Activated CD4-positive, alpha-beta T cell treated with anti-CD3 and anti-CD28 coated beads for 36 hours (primary cell): ENCODE results near the gene PYGB. TPM values are rescaled to one million over a fixed set of nuclear protein-coding genes. Genes with fewer than 3 reads are reported as not detected.

ENCODE experiments used
- ATAC-seq: fragments of 200-7000 bp; cut with Tn5 transposase; one replicate; pipeline ENCODE4 v1.10.0; 2021; ENCODE audit warnings: mild to moderate bottlenecking, moderate library complexity
- CTCF ChIA-PET: fragments of 350-600 bp; sonication (Branson Sonifier 250); formaldehyde crosslinking; loops from one replicate; lab custom pipeline; 2021; ENCODE audit warnings: antibody characterized with exemption; lab: Charles Lee
- POLR2A ChIA-PET: fragments of 350-600 bp; sonication (Branson Sonifier 250); formaldehyde crosslinking; loops from one replicate; lab custom pipeline; 2021; ENCODE audit warnings: antibody characterized with exemption, inconsistent platforms; lab: Charles Lee
- DNase-seq: peaks from one replicate; pipeline ENCODE4 v3.0.0-alpha.2; 2020
- H3K27ac Mint-ChIP-seq: one replicate; pipeline ENCODE4 v1.8.0; 2021; ENCODE audit warnings: mixed read lengths
- H3K27me3 Mint-ChIP-seq: one replicate; pipeline ENCODE4 v1.8.0; 2021; ENCODE audit warnings: mixed read lengths
- H3K36me3 Mint-ChIP-seq: one replicate; pipeline ENCODE4 v1.8.0; 2021; ENCODE audit warnings: low read depth, mixed read lengths
- H3K4me1 Mint-ChIP-seq: one replicate; pipeline ENCODE4 v1.8.0; 2021; ENCODE audit warnings: mixed read lengths
- H3K4me3 Mint-ChIP-seq: one replicate; pipeline ENCODE4 v1.8.0; 2021; ENCODE audit warnings: mild to moderate bottlenecking, moderate library complexity, mixed read lengths
- H3K9me3 Mint-ChIP-seq: one replicate; pipeline ENCODE4 v1.8.0; 2021; ENCODE audit warnings: low read depth, mixed read lengths
- intact Hi-C, 2 experiments: fragments of 100-400 bp; cut with DNase I in 1 of 2; cut with micrococcal nuclease in 1 of 2; formaldehyde crosslinking; loops; one replicate each; pipeline versions ENCODE4 v1.14.2 to v1.15.1; 2022 to 2024; cut with DNase I, micrococcal nuclease
- total RNA-seq, 2 experiments: library from RNA; stranded (reverse); gene quantifications; one replicate each; pipeline ENCODE4 v1.2.3, GENCODE V29; 2021

PYGB gene
- total RNA-seq, 2 experiments from 2014 or later, result 18.0 to 21.1 TPM

GRCh38 chr20:25273046-25273445 is 25.2 kb downstream of the PYGB start:
- Mint-ChIP-seq H3K4me3 (no peak overlapping the region), H3K27me3 (no peaks in the 10 kb centered on the region), H3K9me3 (no peaks in the 10 kb centered on the region), H3K36me3 (peaks cover 32% of the 10 kb centered on the region), H3K27ac (no peak overlapping the region), H3K4me1 (no peaks in the 10 kb centered on the region)
- ATAC-seq (no peak), DNase-seq (peak; percentile 3)
- ChIA-PET CTCF (interaction anchor here (0.5 to 1.1 kb wide), 3 partner anchors 9 to 94 kb away, joined by 3 to 4 read pairs (median 3); no protein-coding TSS in a partner anchor), POLR2A (no interaction called here)
- intact Hi-C loops, result no loop called here

GRCh38 chr20:25273541-25274358 is 25.9 kb downstream of the PYGB start:
- ChIA-PET POLR2A (no interaction called here), CTCF (interaction anchor here (1.1 kb wide), 1 partner anchor 20 kb away, joined by 4 read pairs; no protein-coding TSS in a partner anchor)
- H3K4me3 Mint-ChIP-seq, result no peak overlapping the region
- no peak overlapping the region for H3K27ac Mint-ChIP-seq
- H3K4me1 Mint-ChIP-seq, result no peaks in the 10 kb centered on the region
- ATAC-seq, result no peak
- no peak for DNase-seq
- no peaks in the 10 kb centered on the region for H3K27me3 Mint-ChIP-seq
- peaks cover 32% of the 10 kb centered on the region for H3K36me3 Mint-ChIP-seq
- intact Hi-C loops, result no loop called here
- no peaks in the 10 kb centered on the region for H3K9me3 Mint-ChIP-seq

- Mint-ChIP-seq H3K27ac (no peak overlapping the region), H3K4me3 (no peak overlapping the region)
- CTCF ChIA-PET, result no interaction called here
Measured at GRCh38 chr20:25274481-25274880, 26.6 kb downstream of the PYGB start.

GRCh38 chr20:25274891-25275812 is 27.3 kb downstream of the PYGB start:
- Mint-ChIP-seq H3K4me3 (no peak overlapping the region), H3K4me1 (no peaks in the 10 kb centered on the region), H3K36me3 (peaks cover 24% of the 10 kb centered on the region), H3K27ac (no peak overlapping the region), H3K27me3 (no peaks in the 10 kb centered on the region), H3K9me3 (no peaks in the 10 kb centered on the region)
- ATAC-seq (no peak), DNase-seq (peak; percentile 3)
- intact Hi-C loops, result loop anchor here in 1 of 2 experiments (5.0 kb wide), 1 partner anchor 58 kb away; no protein-coding TSS in a partner anchor
- ChIA-PET POLR2A (no interaction called here), CTCF (no interaction called here)

More at GRCh38 chr20:25274481-25274880, 26.6 kb downstream of the PYGB start:
- H3K4me1 Mint-ChIP-seq, result no peaks in the 10 kb centered on the region
- peak; percentile 2 for DNase-seq
- no peaks in the 10 kb centered on the region for H3K9me3 Mint-ChIP-seq
- POLR2A ChIA-PET, result no interaction called here
- intact Hi-C loops, result no loop called here
- no peaks in the 10 kb centered on the region for H3K27me3 Mint-ChIP-seq
- no peak for ATAC-seq
- peaks cover 29% of the 10 kb centered on the region for H3K36me3 Mint-ChIP-seq

GRCh38 chr20:25275813-25276532 is 28.1 kb downstream of the PYGB start:
- ChIA-PET POLR2A (no interaction called here), CTCF (no interaction called here)
- no peak overlapping the region for H3K4me3 Mint-ChIP-seq
- peaks cover 24% of the 10 kb centered on the region for H3K36me3 Mint-ChIP-seq
- ATAC-seq (no peak), DNase-seq (peak; percentile 1)
- no peak overlapping the region for H3K27ac Mint-ChIP-seq
- H3K4me1 Mint-ChIP-seq, result no peaks in the 10 kb centered on the region
- no peaks in the 10 kb centered on the region for H3K27me3 Mint-ChIP-seq
- intact Hi-C loops, result loop anchor here in 1 of 2 experiments (5.0 kb wide), 1 partner anchor 59 kb away; no protein-coding TSS in a partner anchor
- no peaks in the 10 kb centered on the region for H3K9me3 Mint-ChIP-seq

GRCh38 chr20:25276533-25277050 is 28.7 kb downstream of the PYGB start:
- intact Hi-C loops, result loop anchor here in 1 of 2 experiments (5.0 kb wide), 1 partner anchor 59 kb away; no protein-coding TSS in a partner anchor
- ATAC-seq, result no peak
- no peaks in the 10 kb centered on the region for H3K4me1 Mint-ChIP-seq
- H3K36me3 Mint-ChIP-seq, result peaks cover 21% of the 10 kb centered on the region
- ChIA-PET POLR2A (no interaction called here), CTCF (no interaction called here)
- H3K27me3 Mint-ChIP-seq, result no peaks in the 10 kb centered on the region
- H3K4me3 Mint-ChIP-seq, result no peak overlapping the region
- no peak overlapping the region for H3K27ac Mint-ChIP-seq
- no peaks in the 10 kb centered on the region for H3K9me3 Mint-ChIP-seq
- no peak for DNase-seq

GRCh38 chr20:25277051-25277801 is 29.3 kb downstream of the PYGB start:
- Mint-ChIP-seq H3K27ac (no peak overlapping the region), H3K27me3 (no peaks in the 10 kb centered on the region), H3K36me3 (peaks cover 19% of the 10 kb centered on the region), H3K4me1 (no peaks in the 10 kb centered on the region), H3K9me3 (no peaks in the 10 kb centered on the region), H3K4me3 (no peak overlapping the region)
- DNase-seq (peak; percentile 4), ATAC-seq (no peak)
- CTCF ChIA-PET, result no interaction called here
- intact Hi-C loops, result loop anchor here in 1 of 2 experiments (5.0 kb wide), 1 partner anchor 60 kb away; no protein-coding TSS in a partner anchor
- POLR2A ChIA-PET, result no interaction called here

- Mint-ChIP-seq H3K4me3 (no peak overlapping the region), H3K36me3 (peaks cover 20% of the 10 kb centered on the region), H3K4me1 (no peaks in the 10 kb centered on the region), H3K9me3 (no peaks in the 10 kb centered on the region), H3K27me3 (no peaks in the 10 kb centered on the region), H3K27ac (no peak overlapping the region)
- ATAC-seq, result no peak
- intact Hi-C loops, result loop anchor here in 1 of 2 experiments (5.0 kb wide), 1 partner anchor 61 kb away; no protein-coding TSS in a partner anchor
- ChIA-PET POLR2A (no interaction called here), CTCF (no interaction called here)
- peak; percentile 1 for DNase-seq
Measured at GRCh38 chr20:25277941-25278521, 30.1 kb downstream of the PYGB start.

- no peaks in the 10 kb centered on the region for H3K27me3 Mint-ChIP-seq
- H3K27ac Mint-ChIP-seq, result no peak overlapping the region
- ATAC-seq (no peak), DNase-seq (peak; percentile 1)
- intact Hi-C loops, result loop anchor here in 1 of 2 experiments (5.0 kb wide), 1 partner anchor 61 kb away; no protein-coding TSS in a partner anchor
- peaks cover 20% of the 10 kb centered on the region for H3K36me3 Mint-ChIP-seq
- no peaks in the 10 kb centered on the region for H3K4me1 Mint-ChIP-seq
- no peak overlapping the region for H3K4me3 Mint-ChIP-seq
- ChIA-PET POLR2A (no interaction called here), CTCF (no interaction called here)
- no peaks in the 10 kb centered on the region for H3K9me3 Mint-ChIP-seq
Measured at GRCh38 chr20:25278636-25279361, 30.9 kb downstream of the PYGB start.
